Measurements from ENCODE around the gene FAAP100.
"Not testable (repeated sequence)": the region's sequence is repeated elsewhere in the genome, so short reads cannot be mapped to it uniquely, and the experiment has no call there.

FAAP100 gene

DNA sequence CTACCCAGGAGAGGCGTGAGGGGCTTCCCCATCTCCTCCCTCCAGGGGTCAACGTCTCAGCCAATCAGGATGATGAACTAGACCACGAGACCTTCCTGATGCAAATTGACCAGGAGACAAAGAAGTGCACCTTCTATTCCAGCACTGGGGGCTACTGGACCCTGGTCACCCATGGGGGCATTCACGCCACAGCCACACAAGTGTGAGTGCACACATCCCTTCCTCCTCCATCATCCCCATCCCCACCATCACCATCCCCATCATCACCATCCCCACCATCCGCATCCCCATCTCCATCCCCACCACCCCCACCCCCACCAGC, 17.2 kb downstream of the FAAP100 start:
- TF ChIP-seq POLR2A (IDR thresholded peaks at IDR 0.05; ENCODE audit: low read depth, low read length), result peak; percentile 21; the same call in 1 of the 2 replicates
- no peak for TF ChIP-seq PAX5 (IDR thresholded peaks at IDR 0.05; ENCODE audit: insufficient read depth, low read length, severe bottlenecking)
- no peak for DNase-seq (ENCODE audit: insufficient read length, low spot score)
- no peak for FAIRE-seq

DNA sequence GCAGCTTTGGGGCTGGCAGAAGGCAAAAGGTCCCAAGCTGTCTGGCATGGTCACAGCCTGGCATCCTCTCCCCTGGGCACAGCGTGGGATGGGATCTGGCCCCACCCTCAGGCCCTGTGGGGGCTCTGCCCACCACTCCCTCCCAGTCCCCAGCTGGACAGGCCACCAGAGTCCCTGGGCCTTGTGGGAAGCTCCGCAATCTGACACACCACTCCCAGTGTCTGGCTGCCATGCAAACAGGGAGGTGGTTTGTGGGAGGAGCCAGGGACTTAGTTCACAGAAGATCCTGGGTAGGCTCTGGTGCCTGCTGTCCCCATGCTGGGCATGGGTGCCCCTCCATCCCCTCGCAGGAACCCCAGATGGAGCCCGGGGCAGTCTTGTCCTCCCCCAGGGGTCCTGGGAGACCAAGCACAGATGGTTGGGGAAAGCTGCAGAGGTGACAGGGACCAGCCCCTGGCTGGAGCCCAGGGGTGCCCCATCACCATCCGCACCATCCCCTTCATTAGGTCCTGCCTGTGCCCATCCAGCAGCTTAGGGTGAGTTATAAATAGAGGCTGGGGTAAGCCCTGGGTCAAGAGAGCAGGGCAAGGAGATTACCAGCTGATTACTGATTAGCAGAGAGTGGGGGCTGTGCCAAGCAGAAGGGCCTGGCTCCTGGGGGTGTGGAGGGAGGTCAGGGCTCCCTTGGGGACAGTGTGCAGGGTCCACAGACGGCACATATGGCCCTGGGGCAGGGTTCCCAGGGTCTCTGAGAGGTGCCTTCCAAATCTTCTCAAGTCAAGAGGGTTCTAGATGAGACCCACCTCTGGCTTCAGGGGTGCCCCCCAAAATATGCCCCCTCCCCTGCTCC, 17.8 kb downstream of the FAAP100 start:
- FAIRE-seq (no peak), DNase-seq (ENCODE audit: insufficient read length, low spot score) (no peak)
- TF ChIP-seq SPI1 (IDR thresholded peaks at IDR 0.05; ENCODE audit: low read depth, low read length) (no peak), PAX5 (IDR thresholded peaks at IDR 0.05; ENCODE audit: insufficient read depth, low read length, severe bottlenecking) (no peak), TAF1 (IDR thresholded peaks at IDR 0.05; ENCODE audit: low read depth, low read length) (no peak), POLR2AphosphoS5 (IDR thresholded peaks at IDR 0.05; ENCODE audit: low read depth, low read length) (no peak), POU2F2 (IDR thresholded peaks at IDR 0.05; ENCODE audit: low read depth, low read length) (no peak), POLR2A (IDR thresholded peaks at IDR 0.05; ENCODE audit: low read depth, low read length) (no peak)

DNA sequence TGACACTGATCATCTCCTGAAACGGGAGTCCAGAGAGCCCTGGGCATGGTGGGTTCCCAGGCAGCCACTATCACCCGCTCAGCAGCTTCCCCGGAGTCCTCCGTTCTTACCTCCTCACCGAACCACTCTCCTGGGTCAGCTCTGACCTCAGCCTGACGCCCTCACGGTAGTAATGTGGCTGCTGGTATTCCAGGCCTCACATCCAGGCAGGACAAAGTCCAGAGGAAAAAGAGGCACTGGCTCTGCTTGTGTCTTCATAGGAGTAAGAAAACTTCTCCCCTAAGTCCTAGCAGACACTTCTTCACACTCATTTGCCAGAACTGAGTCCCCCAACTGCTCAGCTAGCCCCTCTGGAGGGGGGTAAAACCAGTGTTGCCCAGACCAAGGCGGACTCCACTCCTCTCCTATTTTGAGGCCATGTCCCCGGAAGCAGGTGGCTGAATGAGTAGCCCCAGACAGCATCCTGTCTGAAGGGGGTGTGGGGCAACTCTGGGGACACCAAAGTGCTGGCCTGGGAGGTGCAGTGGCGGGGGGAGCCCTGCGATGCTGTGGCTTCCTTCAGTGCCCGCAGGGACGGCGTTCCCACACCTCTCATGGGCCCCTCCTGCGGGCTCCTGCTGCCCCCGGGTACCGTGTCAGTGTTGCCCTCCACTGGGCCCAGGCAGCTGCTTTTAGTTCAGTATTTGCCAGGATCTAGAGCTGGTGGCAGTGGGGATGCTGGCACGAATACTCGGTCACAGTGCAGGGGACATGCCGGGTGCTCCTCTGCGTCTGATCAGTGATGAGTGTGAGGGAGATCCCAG, 18.6 kb downstream of the FAAP100 start:
- FAIRE-seq, result no peak
- no peak for DNase-seq (ENCODE audit: insufficient read length, low spot score)
- TF ChIP-seq POLR2A (IDR thresholded peaks at IDR 0.05; ENCODE audit: low read depth, low read length) (no peak), POLR2AphosphoS5 (IDR thresholded peaks at IDR 0.05; ENCODE audit: low read depth, low read length) (no peak), TAF1 (IDR thresholded peaks at IDR 0.05; ENCODE audit: low read depth, low read length) (no peak), SPI1 (IDR thresholded peaks at IDR 0.05; ENCODE audit: low read depth, low read length) (no peak), POU2F2 (IDR thresholded peaks at IDR 0.05; ENCODE audit: low read depth, low read length) (no peak), PAX5 (IDR thresholded peaks at IDR 0.05; ENCODE audit: insufficient read depth, low read length, severe bottlenecking) (no peak)

DNA sequence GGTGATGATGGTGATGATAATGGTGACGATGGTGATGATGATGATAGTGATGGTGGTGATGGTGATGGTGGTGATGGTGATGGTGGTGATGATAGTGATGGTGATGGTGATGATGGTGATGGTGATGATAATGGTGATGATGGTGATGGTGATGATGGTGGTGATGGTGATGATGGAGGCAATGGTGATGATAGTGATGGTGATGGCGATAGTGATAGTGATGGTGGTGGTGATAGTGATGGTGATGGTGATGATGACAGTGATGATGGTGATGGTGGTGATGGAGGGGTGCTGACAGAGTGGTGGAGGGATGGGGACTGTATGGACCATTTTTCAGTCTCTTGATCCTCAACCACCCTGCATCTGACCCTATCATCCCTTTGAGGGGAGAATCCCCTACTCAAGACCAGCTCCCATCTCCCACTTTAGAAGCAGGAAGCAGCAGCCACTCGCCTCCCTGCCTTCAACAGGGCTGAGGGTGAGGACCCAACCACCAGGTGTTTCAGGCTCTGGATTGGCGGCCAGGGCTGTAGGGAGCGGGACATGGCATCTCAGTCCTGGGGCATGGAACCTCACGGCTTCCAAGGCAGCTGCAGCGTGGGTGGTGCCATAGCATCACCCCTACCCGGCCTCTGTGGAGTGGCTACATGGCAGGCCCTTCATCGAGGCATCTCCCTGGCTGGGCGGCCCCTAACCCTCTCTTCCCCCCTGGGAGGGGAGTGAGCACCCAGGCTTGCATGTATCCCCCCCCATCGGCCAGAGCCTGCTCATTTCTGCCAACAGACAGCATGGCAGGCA, 19.5 kb downstream of the FAAP100 start:
- FAIRE-seq, result peak; percentile 69
- no peak for DNase-seq (ENCODE audit: insufficient read length, low spot score)
- TF ChIP-seq POU2F2 (IDR thresholded peaks at IDR 0.05; ENCODE audit: low read depth, low read length) (0 out of 2 replicates have a peak, but pooled peaks have one; percentile 31), SPI1 (IDR thresholded peaks at IDR 0.05; ENCODE audit: low read depth, low read length) (no peak)

DNA sequence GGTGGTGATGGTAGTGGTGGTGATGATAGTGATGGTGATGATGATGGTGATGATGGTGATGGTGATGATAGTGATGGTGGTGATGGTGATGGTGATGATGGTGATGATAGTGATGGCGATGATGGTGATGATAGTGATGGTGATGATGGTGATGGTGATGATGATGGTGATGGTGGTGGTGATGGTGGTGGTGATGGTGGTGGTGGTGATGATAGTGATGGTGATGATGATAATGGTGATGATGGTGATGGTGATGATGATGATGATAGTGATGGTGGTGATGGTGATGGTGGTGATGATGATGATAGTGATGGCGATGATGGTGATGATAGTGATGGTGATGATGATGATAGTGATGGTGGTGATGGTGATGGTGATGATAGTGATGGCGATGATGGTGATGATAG, 20.2 kb downstream of the FAAP100 start:
- DNase-seq (ENCODE audit: insufficient read length, low spot score), result not testable (repeated sequence)
- FAIRE-seq, result peak; percentile 95

DNA sequence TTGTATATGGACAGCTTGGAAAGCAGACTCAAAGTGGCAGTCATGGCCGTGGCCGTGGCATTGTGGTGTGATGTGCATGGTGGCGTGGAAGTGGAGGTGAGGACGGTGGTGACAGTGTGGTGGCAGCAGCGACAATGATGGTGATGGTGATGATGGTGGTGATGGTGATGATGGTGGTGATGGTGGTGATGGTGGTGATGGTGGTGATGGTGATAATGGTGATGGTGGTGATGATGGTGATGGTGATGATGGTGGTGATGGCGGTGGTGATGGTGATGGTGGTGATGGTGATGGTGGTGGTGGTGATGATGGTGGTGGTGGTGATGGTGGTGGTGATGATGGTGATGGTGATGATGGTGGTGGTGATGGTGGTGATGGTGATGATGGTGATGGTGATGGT, 21.1 kb downstream of the FAAP100 start:
- peak; percentile 78 for FAIRE-seq
- not testable (repeated sequence) for DNase-seq (ENCODE audit: insufficient read length, low spot score)

DNA sequence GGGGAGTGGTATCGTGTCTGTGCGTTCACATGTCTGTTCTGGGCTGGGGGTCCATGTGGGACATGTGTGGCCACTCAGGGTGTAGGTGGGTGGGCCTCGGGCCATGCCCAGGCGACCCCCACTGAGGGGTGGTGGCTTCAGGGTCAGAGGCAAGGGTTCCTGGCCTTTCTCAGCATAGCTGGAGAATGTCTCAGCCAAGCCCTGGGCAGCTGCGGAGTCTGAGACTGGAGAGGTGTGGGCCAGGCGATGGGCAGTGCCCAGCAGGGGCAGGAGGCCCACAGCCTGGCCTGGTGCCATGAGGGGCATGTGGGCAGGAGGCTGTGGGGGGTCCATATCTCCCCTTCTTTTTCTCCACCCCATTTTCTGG, 22.7 kb downstream of the FAAP100 start:
- DNase-seq (ENCODE audit: insufficient read length, low spot score), result no peak
- TF ChIP-seq SPI1 (IDR thresholded peaks at IDR 0.05; ENCODE audit: low read depth, low read length) (no peak), POU2F2 (IDR thresholded peaks at IDR 0.05; ENCODE audit: low read depth, low read length) (no peak)
- FAIRE-seq, result no peak

DNA sequence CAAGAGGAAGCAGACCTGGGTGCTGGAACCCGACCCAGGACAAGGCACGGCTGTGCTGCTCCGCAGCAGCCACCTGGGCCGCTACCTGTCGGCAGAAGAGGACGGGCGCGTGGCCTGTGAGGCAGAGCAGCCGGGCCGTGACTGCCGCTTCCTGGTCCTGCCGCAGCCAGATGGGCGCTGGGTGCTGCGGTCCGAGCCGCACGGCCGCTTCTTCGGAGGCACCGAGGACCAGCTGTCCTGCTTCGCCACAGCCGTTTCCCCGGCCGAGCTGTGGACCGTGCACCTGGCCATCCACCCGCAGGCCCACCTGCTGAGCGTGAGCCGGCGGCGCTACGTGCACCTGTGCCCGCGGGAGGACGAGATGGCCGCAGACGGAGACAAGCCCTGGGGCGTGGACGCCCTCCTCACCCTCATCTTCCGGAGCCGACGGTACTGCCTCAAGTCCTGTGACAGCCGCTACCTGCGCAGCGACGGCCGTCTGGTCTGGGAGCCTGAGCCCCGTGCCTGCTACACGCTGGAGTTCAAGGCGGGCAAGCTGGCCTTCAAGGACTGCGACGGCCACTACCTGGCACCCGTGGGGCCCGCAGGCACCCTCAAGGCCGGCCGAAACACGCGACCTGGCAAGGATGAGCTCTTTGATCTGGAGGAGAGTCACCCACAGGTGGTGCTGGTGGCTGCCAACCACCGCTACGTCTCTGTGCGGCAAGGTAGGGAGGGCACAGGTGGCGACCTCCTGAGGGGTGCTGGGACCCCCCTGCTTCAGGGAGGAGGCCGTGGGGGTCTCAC, 23.3 kb downstream of the FAAP100 start:
- DNase-seq (ENCODE audit: insufficient read length, low spot score), result no peak
- no peak for FAIRE-seq
- TF ChIP-seq PAX5 (IDR thresholded peaks at IDR 0.05; ENCODE audit: insufficient read depth, low read length, severe bottlenecking) (no peak), SPI1 (IDR thresholded peaks at IDR 0.05; ENCODE audit: low read depth, low read length) (no peak), TAF1 (IDR thresholded peaks at IDR 0.05; ENCODE audit: low read depth, low read length) (no peak), POLR2A (IDR thresholded peaks at IDR 0.05; ENCODE audit: low read depth, low read length) (no peak), POU2F2 (IDR thresholded peaks at IDR 0.05; ENCODE audit: low read depth, low read length) (no peak), POLR2AphosphoS5 (IDR thresholded peaks at IDR 0.05; ENCODE audit: low read depth, low read length) (no peak)

DNA sequence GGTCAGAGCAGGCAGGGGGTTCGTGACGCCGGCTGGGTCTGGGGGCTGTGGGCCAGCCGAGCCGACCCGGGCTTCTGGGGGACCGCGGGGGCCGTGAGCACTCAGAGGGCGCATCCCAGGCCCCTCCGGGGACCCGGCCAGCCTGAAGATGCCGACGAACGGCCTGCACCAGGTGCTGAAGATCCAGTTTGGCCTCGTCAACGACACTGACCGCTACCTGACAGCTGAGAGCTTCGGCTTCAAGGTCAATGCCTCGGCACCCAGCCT, 23.8 kb downstream of the FAAP100 start:
- FAIRE-seq (no peak), DNase-seq (ENCODE audit: insufficient read length, low spot score) (no peak)
- no peak for TF ChIP-seq POU2F2 (IDR thresholded peaks at IDR 0.05; ENCODE audit: low read depth, low read length)
- no peak for TF ChIP-seq POLR2A (IDR thresholded peaks at IDR 0.05; ENCODE audit: low read depth, low read length)
- no peak for TF ChIP-seq PAX5 (IDR thresholded peaks at IDR 0.05; ENCODE audit: insufficient read depth, low read length, severe bottlenecking)
- TF ChIP-seq SPI1 (IDR thresholded peaks at IDR 0.05; ENCODE audit: low read depth, low read length), result no peak
- TF ChIP-seq POLR2AphosphoS5 (IDR thresholded peaks at IDR 0.05; ENCODE audit: low read depth, low read length), result no peak
- TF ChIP-seq TAF1 (IDR thresholded peaks at IDR 0.05; ENCODE audit: low read depth, low read length), result no peak
